GM12878 (cell line): ENCODE measurements around the gene TRRAP. TPM values are rescaled to one million over a fixed set of nuclear protein-coding genes. Genes with fewer than 3 reads are reported as not detected.

Experiments
- BCLAF1 ChIP-seq: fragments of 450-650 bp; IDR thresholded peaks from 2 replicates; pipeline ENCODE4 v1.6.1; 2017; ENCODE audit warnings: antibody characterized with exemption, mild to moderate bottlenecking, moderate library complexity
- CHD2 ChIP-seq: IDR thresholded peaks from 2 replicates; pipeline ENCODE4 v1.6.1; 2011; ENCODE audit warnings: low read depth, low read length, improper control_type of control experiment, borderline replicate concordance
- E4F1 ChIP-seq: fragments of 450-650 bp; IDR thresholded peaks from 2 replicates; pipeline ENCODE4 v1.6.1; 2018; ENCODE audit warnings: borderline replicate concordance, mild to moderate bottlenecking; ENCODE audit not compliant: partially characterized antibody
- IRF3 ChIP-seq: fragments of 450-650 bp; IDR thresholded peaks from 2 replicates; pipeline ENCODE4 v1.6.1; 2014; ENCODE audit warnings: mild to moderate bottlenecking
- KDM1A ChIP-seq: fragments of 200-600 bp; sonication (generic); IDR thresholded peaks from 2 replicates; pipeline ENCODE4 v1.6.1; 2016; ENCODE audit warnings: borderline replicate concordance
- MEF2A ChIP-seq: IDR thresholded peaks from 2 replicates; pipeline ENCODE4 v1.6.1; 2011; ENCODE audit warnings: low read depth, mild to moderate bottlenecking, low read length, moderate library complexity; ENCODE audit not compliant: insufficient read depth
- NFYA ChIP-seq: IDR thresholded peaks from 2 replicates; pipeline ENCODE4 v1.6.1; 2011; ENCODE audit warnings: low read depth, mild to moderate bottlenecking, low read length, improper control_type of control experiment, borderline replicate concordance
- RCOR1 ChIP-seq: conservative IDR thresholded peaks from 2 replicates; pipeline ENCODE4 v1.6.1; 2012; ENCODE audit warnings: low read depth, low read length, improper control_type of control experiment
- SKIL ChIP-seq: fragments of 450-650 bp; IDR thresholded peaks from 2 replicates; pipeline ENCODE4 v1.6.1; 2017; ENCODE audit warnings: mild to moderate bottlenecking, low read depth, inconsistent platforms; ENCODE audit not compliant: poor library complexity, severe bottlenecking
- SMARCA5 ChIP-seq: fragments of 450-650 bp; IDR thresholded peaks from 2 replicates; pipeline ENCODE4 v1.6.1; 2017; ENCODE audit warnings: mild to moderate bottlenecking
- SMC3 ChIP-seq: IDR thresholded peaks from 2 replicates; pipeline ENCODE4 v1.6.1; 2011; ENCODE audit warnings: low read length, improper control_type of control experiment, borderline replicate concordance
- STAT1 ChIP-seq: fragments of 450-650 bp; conservative IDR thresholded peaks from 2 replicates; pipeline ENCODE4 v1.6.1; 2014; ENCODE audit warnings: antibody characterized with exemption, mild to moderate bottlenecking
- TCF3 ChIP-seq: IDR thresholded peaks from 2 replicates; pipeline ENCODE4 v1.6.1; 2012; ENCODE audit warnings: low read depth, mild to moderate bottlenecking, low read length, borderline replicate concordance; ENCODE audit not compliant: insufficient read depth
- ZNF207 ChIP-seq: fragments of 450-650 bp; IDR thresholded peaks from 2 replicates; pipeline ENCODE4 v1.6.1; 2014; ENCODE audit warnings: antibody characterized with exemption, mild to moderate bottlenecking, borderline replicate concordance
- polyA plus RNA-seq, 11 experiments: library from polyadenylated mRNA; depleted of rRNA in 4 of 11; unstranded in 6 of 11; stranded (reverse) in 5 of 11; fragments of >200 nt; fragmentation: Nextera tagmentation in 4 of 11; fragmentation: Illumina TruSeq in 1 of 11; extraction: Ambion mirVana in 4 of 11; extraction: Trizol in 1 of 11; gene quantifications; 1 replicate in 1 of 11; 2 replicates in 10 of 11; pipeline versions ENCODE4 v1.2.1 to v1.2.3, GENCODE V29; 2011 to 2016; ENCODE audit warnings: inconsistent platforms in 2 of 11, missing spikeins in 2 of 11, low read depth in 1 of 11
- total RNA-seq, 4 experiments: library from RNA; depleted of rRNA in 3 of 4; stranded (reverse); fragments of >200 nt in 3 of 4; fragmentation: Illumina TruSeq in 1 of 4; extraction: Trizol in 1 of 4; gene quantifications; 2 replicates each; pipeline versions ENCODE4 v1.2.1 to v1.2.3, GENCODE V29; 2013 to 2021
- TF ChIP-seq, protein P1 (sequence below): fragments of 450-650 bp; IDR thresholded peaks from 2 replicates; pipeline ENCODE4 v1.6.1; 2016; ENCODE audit warnings: mild to moderate bottlenecking
- TF ChIP-seq, protein P2 (sequence below): fragments of 450-650 bp; IDR thresholded peaks from 2 replicates; pipeline ENCODE4 v1.6.1; 2017; ENCODE audit warnings: low read depth, mild to moderate bottlenecking, moderate library complexity

Gene TRRAP
- total and polyA plus RNA-seq, 10 of the 15 experiments (the other 5 are each of a cell fraction or from before 2014, with no cell fraction given), result 1.1 to 39.3 (median 8.5) TPM

DNA sequence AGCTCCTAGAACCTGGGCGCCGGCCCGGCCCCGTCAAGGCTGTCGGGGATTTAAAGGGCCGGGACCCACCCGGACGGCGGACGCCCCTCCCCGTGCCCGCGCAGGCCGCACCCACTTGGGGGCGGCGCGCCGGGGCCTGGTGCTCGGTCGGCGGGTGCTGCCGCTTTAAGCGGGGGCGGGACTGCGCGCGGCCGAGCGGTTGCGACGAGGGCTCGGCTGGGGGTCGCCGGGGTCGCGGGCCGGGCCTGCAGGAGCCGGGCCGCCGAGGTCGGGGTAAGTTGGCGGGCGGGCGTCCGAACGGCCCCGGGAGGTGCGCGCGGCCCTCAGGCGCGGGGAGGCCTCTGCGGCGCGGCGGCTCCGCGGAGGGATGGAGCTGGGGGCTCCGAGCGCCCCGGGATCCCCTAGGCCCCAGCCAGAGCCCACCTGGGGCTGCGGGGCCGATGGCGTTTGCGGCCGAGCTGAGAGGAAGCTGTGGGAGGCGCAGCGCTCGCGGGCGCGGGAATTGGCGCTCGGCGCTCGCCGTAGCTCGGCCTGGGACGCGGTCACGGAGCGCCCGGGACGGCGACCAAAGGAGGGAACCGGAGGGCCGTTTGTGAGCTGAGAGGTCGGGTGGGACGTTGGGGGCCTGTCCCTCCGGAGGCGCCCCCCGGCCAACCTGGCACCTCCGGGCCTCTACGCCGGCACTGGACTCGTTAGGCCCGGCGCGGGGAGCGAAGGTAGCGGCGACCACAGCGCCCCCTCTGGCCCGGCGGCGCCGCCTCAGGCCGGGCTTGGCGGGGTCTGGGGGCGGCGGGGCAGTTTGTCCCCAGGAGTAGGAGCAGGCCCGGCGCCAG is at the start of gene TRRAP (continued):
- TF ChIP-seq BCLAF1 (no peak), IRF3 (no peak), MEF2A (no peak), SMARCA5 (peak; percentile 86), TCF3 (no peak), ZNF207 (peak; percentile 77), RCOR1 (no peak), NFYA (no peak), SKIL (no peak), CHD2 (peak; percentile 40; the same call in 1 of the 2 replicates), KDM1A (no peak), E4F1 (no peak), SMC3 (no peak), STAT1 (peak; percentile 82; the same call in 1 of the 2 replicates)
- TF ChIP-seq, protein P1, sequence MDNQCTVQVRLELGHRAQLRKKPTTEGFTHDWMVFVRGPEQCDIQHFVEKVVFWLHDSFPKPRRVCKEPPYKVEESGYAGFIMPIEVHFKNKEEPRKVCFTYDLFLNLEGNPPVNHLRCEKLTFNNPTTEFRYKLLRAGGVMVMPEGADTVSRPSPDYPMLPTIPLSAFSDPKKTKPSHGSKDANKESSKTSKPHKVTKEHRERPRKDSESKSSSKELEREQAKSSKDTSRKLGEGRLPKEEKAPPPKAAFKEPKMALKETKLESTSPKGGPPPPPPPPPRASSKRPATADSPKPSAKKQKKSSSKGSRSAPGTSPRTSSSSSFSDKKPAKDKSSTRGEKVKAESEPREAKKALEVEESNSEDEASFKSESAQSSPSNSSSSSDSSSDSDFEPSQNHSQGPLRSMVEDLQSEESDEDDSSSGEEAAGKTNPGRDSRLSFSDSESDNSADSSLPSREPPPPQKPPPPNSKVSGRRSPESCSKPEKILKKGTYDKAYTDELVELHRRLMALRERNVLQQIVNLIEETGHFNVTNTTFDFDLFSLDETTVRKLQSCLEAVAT, result no peak
- TF ChIP-seq, protein P2, sequence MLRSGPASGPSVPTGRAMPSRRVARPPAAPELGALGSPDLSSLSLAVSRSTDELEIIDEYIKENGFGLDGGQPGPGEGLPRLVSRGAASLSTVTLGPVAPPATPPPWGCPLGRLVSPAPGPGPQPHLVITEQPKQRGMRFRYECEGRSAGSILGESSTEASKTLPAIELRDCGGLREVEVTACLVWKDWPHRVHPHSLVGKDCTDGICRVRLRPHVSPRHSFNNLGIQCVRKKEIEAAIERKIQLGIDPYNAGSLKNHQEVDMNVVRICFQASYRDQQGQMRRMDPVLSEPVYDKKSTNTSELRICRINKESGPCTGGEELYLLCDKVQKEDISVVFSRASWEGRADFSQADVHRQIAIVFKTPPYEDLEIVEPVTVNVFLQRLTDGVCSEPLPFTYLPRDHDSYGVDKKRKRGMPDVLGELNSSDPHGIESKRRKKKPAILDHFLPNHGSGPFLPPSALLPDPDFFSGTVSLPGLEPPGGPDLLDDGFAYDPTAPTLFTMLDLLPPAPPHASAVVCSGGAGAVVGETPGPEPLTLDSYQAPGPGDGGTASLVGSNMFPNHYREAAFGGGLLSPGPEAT, result peak; percentile 17; the same call in 1 of the 2 replicates
